ENCODE data around the gene CEP78. TPM values are rescaled to one million over a fixed set of nuclear protein-coding genes. Genes with fewer than 3 reads are reported as not detected.
"Not testable (repeated sequence)": the region's sequence is repeated elsewhere in the genome, so short reads cannot be mapped to it uniquely, and the experiment has no call there.

The CEP78 gene
- total RNA-seq, 1 experiment from 2014 or later: 48.1 TPM

DNA sequence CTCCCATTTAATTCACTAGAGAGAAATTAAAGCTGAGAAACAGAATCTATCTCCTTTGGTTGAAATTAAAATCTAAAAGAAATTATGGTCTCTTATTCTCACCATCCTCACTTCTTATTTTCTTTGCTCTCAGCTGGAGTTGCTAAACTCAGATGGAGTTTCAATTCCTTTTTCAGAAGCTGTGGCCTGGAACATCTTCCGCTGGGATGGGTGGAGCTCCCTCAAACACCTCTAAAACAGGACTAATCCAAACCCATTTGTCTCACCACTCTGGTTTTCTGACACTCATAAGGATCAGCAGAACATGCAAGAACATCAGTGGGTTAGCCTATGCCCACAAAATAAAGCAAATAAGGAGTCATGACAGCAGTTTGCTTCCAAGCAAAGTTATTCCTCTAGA, 39.6 kb upstream of the CEP78 start:
- H3K4me2 ChIP-seq (ENCODE audit: low read length): no peak overlapping the region
- no peak overlapping the region for H3K4me3 ChIP-seq (replicated peaks in 1 of 2; ENCODE audit: low read depth in 1 of 2, low read length in 2 of 2)
- ChIA-PET RAD21 (ENCODE audit: low non-redundant PET in 1 of 2, low total read pairs in 2 of 2, uncharacterized antibody in 2 of 2, unreplicated experiment in 2 of 2) (no interaction called here), POLR2A (no interaction called here), CTCF (no interaction called here)
- H3K36me3 ChIP-seq (ENCODE audit: control insufficient read depth in 1 of 2, insufficient read depth in 2 of 2, low read length in 2 of 2): no peaks in the 10 kb centered on the region
- H2AFZ ChIP-seq (ENCODE audit: low read depth, low read length, poor library complexity, severe bottlenecking): no peak overlapping the region
- no peaks in the 10 kb centered on the region for H3K9me2 ChIP-seq (ENCODE audit: insufficient read depth)
- no peak for DNase-seq (ENCODE audit: low read depth, low spot score)
- no peaks in the 10 kb centered on the region for H3K9me3 ChIP-seq (ENCODE audit: control insufficient read depth in 1 of 2, insufficient read depth in 1 of 2, low read depth in 1 of 2, low read length in 2 of 2)
- H3K27me3 ChIP-seq (ENCODE audit: insufficient read depth, low read length): no peaks in the 10 kb centered on the region
- H3K27ac ChIP-seq (ENCODE audit: low read depth, low read length): no peak overlapping the region
- intact Hi-C loops (cut with micrococcal nuclease): no loop called here
- H3K79me2 ChIP-seq (ENCODE audit: insufficient read depth, low read length): no peaks in the 10 kb centered on the region
- TF ChIP-seq ELF1 (IDR thresholded peaks at IDR 0.05; ENCODE audit: borderline replicate concordance, low read depth): no peak
- no peak for TF ChIP-seq SRF (IDR thresholded peaks at IDR 0.05; ENCODE audit: low read depth)
- TF ChIP-seq SIN3A (IDR thresholded peaks at IDR 0.05; ENCODE audit: low read depth): no peak
- no peak for TF ChIP-seq EZH2phosphoT487 (IDR thresholded peaks at IDR 0.05; ENCODE audit: borderline replicate concordance)
- no peak overlapping the region for H3K9ac ChIP-seq (ENCODE audit: low read length)
- H3K4me1 ChIP-seq (ENCODE audit: control insufficient read depth in 1 of 2, insufficient read depth in 2 of 2, low read length in 2 of 2): no peaks in the 10 kb centered on the region
- BruUV-seq (replicated peaks): no TSS peak
- no peaks in the 10 kb centered on the region for H4K20me1 ChIP-seq (ENCODE audit: insufficient read depth)
- ATAC-seq: no peak

GRCh38 chr9:78201158-78201777, 34.6 kb upstream of the CEP78 start:
- POLR2A ChIA-PET: not testable (repeated sequence)

More at GRCh38 chr9:78201158-78201777, 34.6 kb upstream of the CEP78 start:
- H3K9me3 ChIP-seq (ENCODE audit: control insufficient read depth in 1 of 2, insufficient read depth in 1 of 2, low read depth in 1 of 2, low read length in 2 of 2); H3K27me3 ChIP-seq (ENCODE audit: insufficient read depth, low read length); intact Hi-C loops (cut with micrococcal nuclease); H3K4me2 ChIP-seq (ENCODE audit: low read length); BruUV-seq (replicated peaks); H2AFZ ChIP-seq (ENCODE audit: low read depth, low read length, poor library complexity, severe bottlenecking); H3K4me1 ChIP-seq (ENCODE audit: control insufficient read depth in 1 of 2, insufficient read depth in 2 of 2, low read length in 2 of 2); H3K79me2 ChIP-seq (ENCODE audit: insufficient read depth, low read length); H3K9me2 ChIP-seq (ENCODE audit: insufficient read depth); H3K27ac ChIP-seq (ENCODE audit: low read depth, low read length); CTCF ChIA-PET; H3K9ac ChIP-seq (ENCODE audit: low read length); DNase-seq (ENCODE audit: low read depth, low spot score); H4K20me1 ChIP-seq (ENCODE audit: insufficient read depth); RAD21 ChIA-PET (ENCODE audit: low non-redundant PET in 1 of 2, low total read pairs in 2 of 2, uncharacterized antibody in 2 of 2, unreplicated experiment in 2 of 2); H3K36me3 ChIP-seq (ENCODE audit: control insufficient read depth in 1 of 2, insufficient read depth in 2 of 2, low read length in 2 of 2); ATAC-seq; H3K4me3 ChIP-seq (replicated peaks in 1 of 2; ENCODE audit: low read depth in 1 of 2, low read length in 2 of 2): not testable (repeated sequence)
